Activated CD4-positive, alpha-beta T cell treated with anti-CD3 and anti-CD28 coated beads for 36 hours (primary cell): ENCODE measurements around the gene KCNG2. TPM values are rescaled to one million over a fixed set of nuclear protein-coding genes. Genes with fewer than 3 reads are reported as not detected.

Experiments used
- ATAC-seq: fragments of 200-7000 bp; cut with Tn5 transposase; one replicate; pipeline ENCODE4 v1.10.0; 2021; ENCODE audit warnings: mild to moderate bottlenecking, moderate library complexity
- CTCF ChIA-PET: fragments of 350-600 bp; sonication (Branson Sonifier 250); formaldehyde crosslinking; loops from one replicate; lab custom pipeline; 2021; ENCODE audit warnings: antibody characterized with exemption; lab: Charles Lee
- POLR2A ChIA-PET: fragments of 350-600 bp; sonication (Branson Sonifier 250); formaldehyde crosslinking; loops from one replicate; lab custom pipeline; 2021; ENCODE audit warnings: antibody characterized with exemption, inconsistent platforms; lab: Charles Lee
- DNase-seq: peaks from one replicate; pipeline ENCODE4 v3.0.0-alpha.2; 2020
- H3K27ac Mint-ChIP-seq: one replicate; pipeline ENCODE4 v1.8.0; 2021; ENCODE audit warnings: mixed read lengths
- H3K27me3 Mint-ChIP-seq: one replicate; pipeline ENCODE4 v1.8.0; 2021; ENCODE audit warnings: mixed read lengths
- H3K36me3 Mint-ChIP-seq: one replicate; pipeline ENCODE4 v1.8.0; 2021; ENCODE audit warnings: low read depth, mixed read lengths
- H3K4me1 Mint-ChIP-seq: one replicate; pipeline ENCODE4 v1.8.0; 2021; ENCODE audit warnings: mixed read lengths
- H3K4me3 Mint-ChIP-seq: one replicate; pipeline ENCODE4 v1.8.0; 2021; ENCODE audit warnings: mild to moderate bottlenecking, moderate library complexity, mixed read lengths
- H3K9me3 Mint-ChIP-seq: one replicate; pipeline ENCODE4 v1.8.0; 2021; ENCODE audit warnings: low read depth, mixed read lengths
- intact Hi-C, 2 experiments: fragments of 100-400 bp; cut with DNase I in 1 of 2; cut with micrococcal nuclease in 1 of 2; formaldehyde crosslinking; loops; one replicate each; pipeline versions ENCODE4 v1.14.2 to v1.15.1; 2022 to 2024; cut with DNase I, micrococcal nuclease
- total RNA-seq, 2 experiments: library from RNA; stranded (reverse); gene quantifications; one replicate each; pipeline ENCODE4 v1.2.3, GENCODE V29; 2021

KCNG2 gene
- total RNA-seq, 2 experiments from 2014 or later: not detected

- CTCF ChIA-PET: no interaction called here
- H3K27me3 Mint-ChIP-seq: no peaks in the 10 kb centered on the region
- H3K36me3 Mint-ChIP-seq: peaks cover 53% of the 10 kb centered on the region
- no peaks in the 10 kb centered on the region for H3K4me1 Mint-ChIP-seq
- ATAC-seq (no peak), DNase-seq (no peak)
- intact Hi-C loops: no loop called here
- no peak overlapping the region for H3K27ac Mint-ChIP-seq
- no peak overlapping the region for H3K4me3 Mint-ChIP-seq
- POLR2A ChIA-PET: no interaction called here
- H3K9me3 Mint-ChIP-seq: peaks cover 22% of the 10 kb centered on the region
These were observed 129.2 kb downstream of the KCNG2 start for GRCh38 chr18:79926715-79927606.

GRCh38 chr18:79927607-79928562 lies 130.1 kb downstream of the KCNG2 start:
- intact Hi-C loops: no loop called here
- Mint-ChIP-seq H3K27ac (no peak overlapping the region), H3K4me3 (no peak overlapping the region), H3K36me3 (peaks cover 61% of the 10 kb centered on the region), H3K4me1 (no peaks in the 10 kb centered on the region), H3K27me3 (no peaks in the 10 kb centered on the region), H3K9me3 (peaks cover 31% of the 10 kb centered on the region)
- ATAC-seq: no peak
- POLR2A ChIA-PET: no interaction called here
- no peak for DNase-seq
- CTCF ChIA-PET: no interaction called here

GRCh38 chr18:79928563-79928960 lies 130.8 kb downstream of the KCNG2 start:
- no peak for DNase-seq
- intact Hi-C loops: no loop called here
- Mint-ChIP-seq H3K27me3 (no peaks in the 10 kb centered on the region), H3K4me3 (no peak overlapping the region), H3K36me3 (peaks cover 66% of the 10 kb centered on the region), H3K9me3 (peaks cover 36% of the 10 kb centered on the region), H3K4me1 (no peaks in the 10 kb centered on the region), H3K27ac (no peak overlapping the region)
- CTCF ChIA-PET: no interaction called here
- POLR2A ChIA-PET: no interaction called here
- no peak for ATAC-seq

- ChIA-PET CTCF (no interaction called here), POLR2A (no interaction called here)
- DNase-seq (no peak), ATAC-seq (no peak)
- peaks cover 48% of the 10 kb centered on the region for H3K9me3 Mint-ChIP-seq
- intact Hi-C loops: no loop called here
- no peaks in the 10 kb centered on the region for H3K27me3 Mint-ChIP-seq
- H3K4me1 Mint-ChIP-seq: no peaks in the 10 kb centered on the region
- peaks cover 71% of the 10 kb centered on the region for H3K36me3 Mint-ChIP-seq
- no peak overlapping the region for H3K4me3 Mint-ChIP-seq
- H3K27ac Mint-ChIP-seq: no peak overlapping the region
These were observed 132.4 kb downstream of the KCNG2 start for GRCh38 chr18:79930020-79930642.

- Mint-ChIP-seq H3K27ac (no peak overlapping the region), H3K4me1 (no peaks in the 10 kb centered on the region), H3K27me3 (no peaks in the 10 kb centered on the region), H3K4me3 (no peak overlapping the region), H3K36me3 (peaks cover 79% of the 10 kb centered on the region), H3K9me3 (peaks cover 55% of the 10 kb centered on the region)
- DNase-seq (no peak), ATAC-seq (no peak)
- intact Hi-C loops: no loop called here
- ChIA-PET POLR2A (no interaction called here), CTCF (no interaction called here)
These were observed 133.7 kb downstream of the KCNG2 start for GRCh38 chr18:79931475-79931874.

GRCh38 chr18:79932907-79933306 lies 135.2 kb downstream of the KCNG2 start:
- POLR2A ChIA-PET: no interaction called here
- H3K27ac Mint-ChIP-seq: no peak overlapping the region
- ATAC-seq: no peak
- CTCF ChIA-PET: no interaction called here
- no peaks in the 10 kb centered on the region for H3K4me1 Mint-ChIP-seq
- intact Hi-C loops: no loop called here
- H3K36me3 Mint-ChIP-seq: peaks cover 92% of the 10 kb centered on the region
- H3K9me3 Mint-ChIP-seq: peaks cover 55% of the 10 kb centered on the region
- H3K4me3 Mint-ChIP-seq: no peak overlapping the region
- no peak for DNase-seq
- no peaks in the 10 kb centered on the region for H3K27me3 Mint-ChIP-seq

- no peak for ATAC-seq
- Mint-ChIP-seq H3K4me1 (no peaks in the 10 kb centered on the region), H3K27me3 (no peaks in the 10 kb centered on the region), H3K36me3 (peaks cover 92% of the 10 kb centered on the region), H3K9me3 (peaks cover 53% of the 10 kb centered on the region), H3K27ac (no peak overlapping the region), H3K4me3 (no peak overlapping the region)
- ChIA-PET POLR2A (no interaction called here), CTCF (no interaction called here)
- intact Hi-C loops: no loop called here
- DNase-seq: no peak
These were observed 136.0 kb downstream of the KCNG2 start for GRCh38 chr18:79933765-79934164.

- intact Hi-C loops: no loop called here
- no peak for ATAC-seq
- no peak overlapping the region for H3K27ac Mint-ChIP-seq
These were observed 136.8 kb downstream of the KCNG2 start for GRCh38 chr18:79934311-79935097.

GRCh38 chr18:79935098-79935480 lies 137.4 kb downstream of the KCNG2 start:
- intact Hi-C loops: no loop called here

More at GRCh38 chr18:79934311-79935097, 136.8 kb downstream of the KCNG2 start:
- no peak for DNase-seq
- H3K36me3 Mint-ChIP-seq: peaks cover 88% of the 10 kb centered on the region
- CTCF ChIA-PET: no interaction called here
- no peak overlapping the region for H3K4me3 Mint-ChIP-seq
- H3K27me3 Mint-ChIP-seq: no peaks in the 10 kb centered on the region
- peaks cover 47% of the 10 kb centered on the region for H3K9me3 Mint-ChIP-seq
- no peaks in the 10 kb centered on the region for H3K4me1 Mint-ChIP-seq
- POLR2A ChIA-PET: interaction anchor here (0.6 kb wide), 1 partner anchor 61 kb away, joined by 3 read pairs; no protein-coding TSS in a partner anchor

GRCh38 chr18:79935499-79935898 lies 137.8 kb downstream of the KCNG2 start:
- ATAC-seq: no peak
- H3K9me3 Mint-ChIP-seq: peaks cover 37% of the 10 kb centered on the region

More at GRCh38 chr18:79935098-79935480, 137.4 kb downstream of the KCNG2 start:
- DNase-seq: no peak
- no peak for ATAC-seq
- Mint-ChIP-seq H3K4me3 (no peak overlapping the region), H3K4me1 (peaks cover 5% of the 10 kb centered on the region), H3K27ac (no peak overlapping the region), H3K9me3 (peaks cover 41% of the 10 kb centered on the region), H3K27me3 (no peaks in the 10 kb centered on the region), H3K36me3 (peaks cover 88% of the 10 kb centered on the region)
- ChIA-PET CTCF (no interaction called here), POLR2A (no interaction called here)

GRCh38 chr18:79935925-79936324 lies 138.2 kb downstream of the KCNG2 start:
- POLR2A ChIA-PET: no interaction called here
- H3K4me1 Mint-ChIP-seq: peaks cover 5% of the 10 kb centered on the region
- DNase-seq (no peak), ATAC-seq (no peak)
- peaks cover 37% of the 10 kb centered on the region for H3K9me3 Mint-ChIP-seq
- CTCF ChIA-PET: no interaction called here
- peaks cover 89% of the 10 kb centered on the region for H3K36me3 Mint-ChIP-seq
- no peak overlapping the region for H3K27ac Mint-ChIP-seq
- no peaks in the 10 kb centered on the region for H3K27me3 Mint-ChIP-seq
- intact Hi-C loops: no loop called here
- H3K4me3 Mint-ChIP-seq: no peak overlapping the region

More at GRCh38 chr18:79935499-79935898, 137.8 kb downstream of the KCNG2 start:
- intact Hi-C loops: no loop called here
- POLR2A ChIA-PET: no interaction called here
- Mint-ChIP-seq H3K27ac (no peak overlapping the region), H3K36me3 (peaks cover 88% of the 10 kb centered on the region), H3K4me1 (peaks cover 5% of the 10 kb centered on the region), H3K4me3 (no peak overlapping the region), H3K27me3 (no peaks in the 10 kb centered on the region)
- DNase-seq: peak; percentile 2
- CTCF ChIA-PET: no interaction called here
